Activated gamma-delta T cell (primary cell): ENCODE measurements around the gene CNOT6.
"Not testable (repeated sequence)": the region's sequence is repeated elsewhere in the genome, so short reads cannot be mapped to it uniquely, and the experiment has no call there.

Source experiments
- DNase-seq: peaks from one replicate; lab custom pipeline; 2025; lab: John Stamatoyannopoulos, UW
- total RNA-seq, 2 donors: gene quantifications; one replicate each; lab custom pipeline; 2026; lab: John Stamatoyannopoulos, UW

Gene CNOT6
- 51.8 to 60.3 reads per million in 2 donors for total RNA-seq

DNA sequence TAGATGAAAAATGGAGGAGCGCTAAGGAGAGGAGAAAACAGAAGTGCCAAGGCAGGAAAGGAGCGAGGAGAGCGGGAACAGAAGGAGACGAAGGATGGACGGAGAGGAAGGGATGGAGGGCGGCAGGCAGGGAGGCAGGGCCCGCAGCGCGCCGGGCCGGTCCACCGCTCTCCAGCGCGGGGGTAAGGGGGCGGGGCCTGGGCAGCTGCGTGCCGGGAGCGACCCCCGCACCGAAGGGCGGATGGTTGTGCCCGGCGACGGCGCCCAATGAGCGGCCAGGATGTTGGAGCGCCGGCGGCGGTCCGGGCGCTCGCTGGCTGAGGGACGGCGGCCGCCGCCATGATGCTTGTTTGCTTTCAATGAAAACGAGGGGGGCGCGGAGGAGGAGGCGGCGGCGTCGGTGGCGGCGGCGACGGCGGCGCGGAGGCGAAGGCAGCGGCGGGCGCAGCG lies at the start of gene CNOT6:
Gene CNOT6, plus strand, starts transcription at position 320 of the 450 bp plus-strand sequence. CDS start 34,898 bp downstream, outside the sequence.
- peak; percentile 95 for DNase-seq

GRCh38 chr5:180454752-180455151 lies 39.4 kb upstream of the CNOT6 start:
- no peak for DNase-seq

DNA sequence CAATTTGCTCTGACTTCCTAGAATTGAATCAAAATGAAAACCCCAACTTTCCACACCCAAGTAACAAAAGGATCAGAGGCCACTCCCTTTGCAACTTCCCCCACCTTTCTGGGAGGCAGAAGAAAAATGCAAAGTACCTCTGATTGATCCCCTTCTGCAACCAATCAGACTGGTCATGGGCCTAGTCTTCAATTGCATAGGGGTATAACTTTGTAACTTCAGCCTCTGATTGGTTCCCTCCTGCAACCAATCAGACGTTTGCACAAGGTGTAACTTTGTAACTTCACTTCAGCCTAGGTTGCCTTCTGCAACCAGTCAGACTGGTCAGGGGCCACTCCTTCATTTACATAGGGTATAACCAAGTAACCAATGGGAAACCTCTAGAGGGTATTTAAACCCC lies 38.3 kb upstream of the CNOT6 start:
- DNase-seq = no peak

GRCh38 chr5:180456792-180457191 lies 37.4 kb upstream of the CNOT6 start:
- no peak for DNase-seq

GRCh38 chr5:180458852-180459673 lies 35.1 kb upstream of the CNOT6 start:
- DNase-seq = not testable (repeated sequence)

GRCh38 chr5:180459674-180460142 lies 34.5 kb upstream of the CNOT6 start:
- not testable (repeated sequence) for DNase-seq

DNA sequence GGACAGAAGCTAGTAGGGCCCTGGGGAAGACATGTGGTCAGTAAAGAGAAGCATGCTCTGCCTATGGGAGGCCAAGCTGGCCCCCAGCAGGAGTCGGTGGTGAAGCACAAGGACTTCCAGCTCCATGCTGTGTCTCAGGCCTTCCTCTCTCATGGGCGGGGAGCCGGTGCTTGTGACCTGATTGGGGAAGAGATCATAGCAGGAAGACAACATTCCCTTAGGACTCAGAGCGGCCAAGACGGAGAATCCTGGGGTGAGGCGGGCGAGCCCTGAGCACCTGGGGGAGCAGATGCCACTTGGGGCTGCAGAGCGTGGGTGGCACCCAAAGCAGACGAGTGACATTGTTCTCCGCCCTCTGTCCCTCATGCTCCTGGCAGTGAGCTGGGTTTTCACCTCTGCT lies 33.3 kb upstream of the CNOT6 start:
- no peak for DNase-seq

DNA sequence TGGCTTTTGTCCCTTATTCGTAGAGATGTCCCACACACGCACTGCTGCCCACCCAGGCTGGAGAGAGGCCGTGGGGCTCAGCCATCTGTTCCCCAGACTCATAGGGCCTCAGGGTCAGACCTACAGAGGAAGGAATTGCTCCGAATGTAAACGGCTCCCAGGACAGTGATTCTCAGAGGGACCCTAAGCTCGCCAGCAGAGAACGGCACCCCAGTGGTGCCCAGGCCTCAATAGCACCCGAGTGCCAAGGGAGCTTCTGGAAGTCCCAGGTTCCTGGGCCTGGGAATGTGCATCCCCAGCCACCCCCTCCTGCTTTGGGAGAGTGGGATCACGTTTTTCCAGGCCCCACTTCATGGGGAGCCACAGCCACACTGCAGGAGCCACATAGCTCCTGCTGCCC lies 32.9 kb upstream of the CNOT6 start:
- no peak for DNase-seq

- DNase-seq = no peak
Measured at GRCh38 chr5:180463216-180463900, 30.8 kb upstream of the CNOT6 start.

- DNase-seq = no peak
Measured at GRCh38 chr5:180463916-180464602, 30.1 kb upstream of the CNOT6 start.

- no peak for DNase-seq
Measured at GRCh38 chr5:180464603-180464970, 29.6 kb upstream of the CNOT6 start.

GRCh38 chr5:180465052-180465451 lies 29.1 kb upstream of the CNOT6 start:
- DNase-seq = not testable (repeated sequence)

DNA sequence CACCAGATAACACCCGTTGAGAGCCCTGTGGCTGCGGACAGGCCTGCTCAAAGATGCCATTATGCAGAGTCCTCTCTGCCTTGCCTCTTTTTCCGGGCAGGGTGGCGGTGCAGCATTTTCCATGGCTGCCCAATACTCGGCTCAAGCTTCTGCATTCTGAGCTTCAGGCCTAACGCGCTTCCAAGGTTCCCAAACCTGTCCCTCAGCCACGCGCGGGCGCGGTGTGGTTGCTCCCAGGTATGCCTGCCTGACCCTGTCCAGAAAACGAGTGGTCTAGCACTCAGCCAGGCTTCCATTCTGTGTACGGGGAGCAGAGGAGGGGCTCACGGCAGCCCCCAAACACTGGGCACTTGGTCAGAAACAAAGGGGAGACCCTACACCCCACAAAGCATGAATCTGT lies 27.9 kb upstream of the CNOT6 start:
- no peak for DNase-seq

DNA sequence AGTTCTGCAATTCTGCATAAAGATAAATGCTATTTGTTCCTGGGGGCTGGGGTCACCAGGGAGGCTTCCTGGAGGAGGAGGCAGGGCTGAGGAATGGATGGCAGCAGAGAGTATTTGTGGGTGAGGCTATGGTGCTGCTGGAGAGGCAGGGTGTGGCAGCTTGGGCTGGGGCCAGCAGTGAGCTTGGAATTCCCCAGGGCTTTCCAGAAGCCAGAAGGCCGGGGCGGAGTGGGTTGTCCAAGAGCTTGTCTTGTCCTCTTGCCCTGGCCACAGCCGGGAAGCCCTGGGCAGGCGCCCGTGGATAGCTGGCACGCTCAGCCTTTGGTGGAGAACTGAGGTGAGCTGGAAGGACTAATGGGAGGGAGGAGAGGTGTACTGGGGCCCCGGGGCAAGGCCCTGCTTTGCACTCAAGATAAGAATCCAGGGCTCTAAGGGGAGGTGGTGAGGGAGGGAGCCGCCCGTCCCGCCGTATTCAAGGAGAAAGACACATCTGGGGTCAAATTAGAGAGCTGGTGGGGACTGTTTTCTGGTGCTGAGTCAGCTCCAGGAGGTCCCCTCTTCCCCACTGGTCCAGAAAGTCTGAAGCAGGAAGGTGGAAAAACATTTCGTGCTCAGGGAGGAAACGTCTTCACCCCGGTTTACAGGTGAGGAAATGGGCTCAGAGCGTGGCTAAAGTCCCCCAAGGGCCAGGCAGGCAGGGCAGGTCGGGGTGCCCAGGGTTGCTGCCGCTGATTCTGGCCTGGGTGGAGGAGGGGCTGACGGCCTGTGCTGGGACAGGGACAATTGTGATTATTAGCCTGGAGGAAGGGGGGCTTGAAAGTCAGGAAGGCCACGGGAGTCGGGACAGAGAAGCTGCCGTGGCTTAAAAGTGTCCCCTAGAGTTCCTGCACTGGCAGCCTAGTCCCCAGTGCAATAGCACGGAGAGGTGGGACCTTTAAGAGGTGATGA lies 26.9 kb upstream of the CNOT6 start:
- no peak for DNase-seq

DNA sequence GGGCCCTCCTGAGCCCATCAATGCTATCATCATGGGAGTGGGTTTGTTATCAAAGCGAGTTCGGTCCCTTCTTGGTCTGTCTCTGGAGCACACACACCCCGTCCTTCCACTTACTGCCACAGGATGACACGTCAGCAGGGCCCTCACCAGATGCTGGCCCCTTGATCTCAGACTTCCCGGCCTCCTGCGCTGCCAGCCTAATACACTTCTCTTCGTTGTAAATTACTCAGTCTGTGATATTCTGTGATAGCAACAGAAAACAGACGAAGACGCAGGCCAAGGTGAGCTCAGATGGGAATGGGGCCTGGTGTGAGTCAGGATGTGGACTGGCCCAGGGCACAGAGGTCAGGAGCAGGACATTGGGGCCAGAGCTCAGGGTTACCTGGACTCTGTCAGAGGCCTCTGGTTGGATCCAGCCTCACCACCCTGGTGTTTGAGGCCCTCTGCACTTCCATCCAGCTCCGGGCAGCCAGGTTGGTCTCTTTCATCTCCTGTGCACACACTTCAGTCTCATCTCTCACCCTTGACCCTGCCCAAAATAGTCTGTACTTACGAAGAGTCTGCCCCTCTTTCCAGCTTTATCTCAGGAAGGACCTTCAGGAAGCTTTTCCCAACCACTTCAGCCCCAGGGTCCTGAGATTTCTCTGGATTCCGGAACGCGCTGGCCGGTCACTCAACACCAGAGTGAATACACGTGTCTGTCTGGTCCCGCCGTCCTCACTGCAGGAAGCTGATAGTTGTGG lies 26.0 kb upstream of the CNOT6 start:
- DNase-seq = no peak

DNA sequence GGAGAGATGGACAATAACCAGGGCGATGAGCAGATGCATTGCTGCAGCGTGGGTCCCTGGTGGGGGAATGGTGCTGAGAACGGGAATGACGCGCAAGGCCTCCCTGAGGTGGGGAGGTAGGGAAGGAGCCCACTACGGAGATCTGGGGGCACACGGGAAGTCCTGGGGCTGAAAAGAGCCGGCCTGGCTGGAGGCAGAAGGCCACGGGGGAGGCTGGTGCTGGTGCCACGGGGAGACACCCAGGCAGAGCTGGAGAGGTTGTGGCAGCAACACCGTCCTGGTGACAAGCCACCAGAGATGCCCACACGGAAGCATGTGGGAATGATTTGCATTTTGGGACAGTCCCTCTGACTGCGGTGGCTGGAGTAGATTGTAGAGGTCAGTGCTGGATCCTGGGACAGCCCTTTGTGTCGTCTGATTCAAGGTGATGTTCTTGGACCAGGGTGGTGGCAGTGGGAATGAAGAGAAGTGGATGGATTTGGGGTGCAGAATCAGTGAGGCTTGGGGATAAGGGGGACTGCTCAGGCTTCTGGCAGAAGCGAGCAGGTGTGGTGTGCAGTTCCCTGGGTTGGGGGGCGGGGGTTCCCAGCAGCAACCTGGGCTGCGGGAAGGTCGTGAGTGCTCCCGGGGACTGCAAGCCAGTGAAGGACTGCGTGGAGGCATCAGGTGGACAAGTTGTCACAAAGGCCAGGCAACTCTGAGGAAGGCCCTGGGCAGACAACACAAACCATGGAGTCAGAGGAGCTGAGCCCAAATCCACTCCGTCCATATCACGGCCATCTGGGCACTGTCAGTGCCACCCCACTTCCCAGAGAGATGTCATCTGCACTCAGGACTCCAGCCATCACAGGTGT lies 25.2 kb upstream of the CNOT6 start:
- DNase-seq = no peak

DNA sequence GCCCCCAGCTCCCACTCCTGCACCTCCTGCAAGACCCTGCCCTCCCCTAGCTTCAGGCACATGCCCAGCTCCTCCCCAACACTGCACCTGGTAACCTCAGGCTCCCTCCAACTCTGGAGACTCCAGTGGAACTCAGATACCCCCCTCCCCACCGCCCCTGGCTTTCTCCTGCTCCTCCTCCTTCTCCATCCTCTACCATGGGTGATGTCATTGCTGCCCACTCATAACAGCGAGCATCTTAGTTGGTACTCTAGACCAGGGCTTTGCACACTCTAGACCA lies 24.7 kb upstream of the CNOT6 start:
- no peak for DNase-seq

DNA sequence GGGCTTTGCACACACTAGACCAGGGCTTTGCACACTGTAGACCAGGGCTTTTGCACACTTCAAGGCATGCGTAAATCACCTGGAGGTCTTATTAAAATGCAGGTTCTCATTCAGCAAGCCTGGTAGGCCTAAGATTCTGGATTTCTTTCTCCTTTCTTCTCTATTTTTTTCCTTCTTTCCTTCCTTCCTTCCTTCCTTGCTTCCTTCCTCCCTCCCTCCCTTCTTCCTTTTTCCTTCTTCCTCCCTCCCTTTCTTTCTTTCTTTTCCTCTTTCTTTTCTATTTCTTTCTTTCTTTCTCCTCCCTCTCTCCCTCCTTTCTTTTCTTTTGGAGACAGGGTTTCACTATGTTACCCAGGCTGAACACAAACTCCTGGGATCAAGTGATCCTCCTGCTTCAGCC lies 24.3 kb upstream of the CNOT6 start:
- DNase-seq = no peak

GRCh38 chr5:180470361-180470760 lies 23.8 kb upstream of the CNOT6 start:
- no peak for DNase-seq
